ENCODE measurements around the gene GOLGA8N.
"Not testable (repeated sequence)": the region's sequence is repeated elsewhere in the genome, so short reads cannot be mapped to it uniquely, and the experiment has no call there.

GOLGA8N gene

GRCh38 chr15:32593151-32593550, at the start of gene GOLGA8N:
Gene GOLGA8N, plus strand, starts transcription at chr15:32593456.
- DNase-seq = not testable (repeated sequence)

GRCh38 chr15:32543456-32543855, 49.8 kb upstream of the GOLGA8N start:
- not testable (repeated sequence) for DNase-seq

- not testable (repeated sequence) for DNase-seq
These were observed 48.1 kb upstream of the GOLGA8N start for GRCh38 chr15:32545129-32545528.

- not testable (repeated sequence) for DNase-seq
These were observed 38.7 kb upstream of the GOLGA8N start for GRCh38 chr15:32554587-32554986.

GRCh38 chr15:32562198-32562597, 31.1 kb upstream of the GOLGA8N start:
- not testable (repeated sequence) for DNase-seq

GRCh38 chr15:32568988-32569387, 24.3 kb upstream of the GOLGA8N start:
- DNase-seq = not testable (repeated sequence)

- not testable (repeated sequence) for DNase-seq
These were observed 14.8 kb upstream of the GOLGA8N start for GRCh38 chr15:32578482-32578881.

GRCh38 chr15:32585844-32586243, 7.4 kb upstream of the GOLGA8N start:
- DNase-seq = not testable (repeated sequence)

GRCh38 chr15:32609518-32609917, 16.3 kb downstream of the GOLGA8N start:
- DNase-seq = not testable (repeated sequence)

- DNase-seq = not testable (repeated sequence)
These were observed 17.5 kb downstream of the GOLGA8N start for GRCh38 chr15:32610719-32611118.

- not testable (repeated sequence) for DNase-seq
These were observed 21.4 kb downstream of the GOLGA8N start for GRCh38 chr15:32614712-32615050.

GRCh38 chr15:32615051-32615870, 22.0 kb downstream of the GOLGA8N start, which contains the start of gene ARHGAP11A:
Gene ARHGAP11A, plus strand, starts transcription at chr15:32615504. Its CDS starts 708 bp downstream, at chr15:32616212.
- not testable (repeated sequence) for DNase-seq

GRCh38 chr15:32615871-32616426, 22.7 kb downstream of the GOLGA8N start:
- not testable (repeated sequence) for DNase-seq

GRCh38 chr15:32636410-32636809, 43.2 kb downstream of the GOLGA8N start:
- DNase-seq = no peak

- no peak for DNase-seq
These were observed 43.8 kb downstream of the GOLGA8N start for GRCh38 chr15:32636908-32637567.

GRCh38 chr15:32637704-32638103, 44.4 kb downstream of the GOLGA8N start:
- DNase-seq = no peak

- no peak for DNase-seq
These were observed 48.3 kb downstream of the GOLGA8N start, which contains the start of gene SCG5 for GRCh38 chr15:32641517-32642059. Gene SCG5, plus strand, starts transcription at chr15:32641710. Its CDS starts 1,883 bp downstream, at chr15:32643593.

GRCh38 chr15:32642667-32643435, 49.6 kb downstream of the GOLGA8N start:
- no peak for DNase-seq

GRCh38 chr15:32643907-32644445, 50.7 kb downstream of the GOLGA8N start:
- no peak for DNase-seq

- DNase-seq = no peak
These were observed 53.0 kb downstream of the GOLGA8N start for GRCh38 chr15:32646291-32646690.

- no peak for DNase-seq
These were observed 56.1 kb downstream of the GOLGA8N start for GRCh38 chr15:32649342-32649741.

- DNase-seq = peak; percentile 50
These were observed 58.1 kb downstream of the GOLGA8N start for GRCh38 chr15:32651229-32651837.
